GM12878 (cell line): ENCODE measurements around the gene CCDC197. TPM values are rescaled to one million over a fixed set of nuclear protein-coding genes. Genes with fewer than 3 reads are reported as not detected.

Experiments
- ATAC-seq: fragments of 200-7000 bp; cut with Tn5 transposase; 3 replicates; pipeline ENCODE4 v1.9.1; 2020; ENCODE audit warnings: mild to moderate bottlenecking, moderate library complexity
- BruUV-seq: library from RNA; stranded (reverse); fragments of 400-500 nt; replicated peaks from 2 replicates; lab custom pipeline; 2021; lab: Mats Ljungman, UMichigan
- CTCF ChIA-PET: fragments of 300-600 bp; sonication (Branson Sonifier 250); formaldehyde crosslinking; extraction: SDS; loops from one replicate; lab custom pipeline; 2021; ENCODE audit warnings: inconsistent platforms; lab: Yijun Ruan, JAX
- POLR2A ChIA-PET: fragments of 350-600 bp; formaldehyde crosslinking; extraction: SDS; loops from one replicate; lab custom pipeline; 2021; ENCODE audit warnings: inconsistent platforms; lab: Charles Lee
- RAD21 ChIA-PET: fragments of 300-600 bp; sonication (Branson Sonifier 250); formaldehyde crosslinking; loops from one replicate; lab custom pipeline; 2023; ENCODE audit warnings: antibody characterized with exemption; ENCODE audit not compliant: unreplicated experiment; lab: Charles Lee
- SMC1A ChIA-PET: fragments of 300-600 bp; sonication (Branson Sonifier 250); formaldehyde crosslinking; loops from one replicate; lab custom pipeline; 2023; ENCODE audit not compliant: unreplicated experiment, uncharacterized antibody; lab: Charles Lee
- DNase-seq: peaks from one replicate; pipeline ENCODE4 v3.0.0-alpha.2; 2011; ENCODE audit warnings: low read depth, low spot score
- FAIRE-seq: peaks from 3 replicates; lab custom pipeline; 2011; peaks lifted over from hg19 to GRCh38; lab: Jason Lieb, UNC
- H2AFZ ChIP-seq: 2 replicates; pipeline ENCODE4 v1.6.0; 2011; ENCODE audit warnings: low read depth, low read length, control low read depth; ENCODE audit not compliant: control insufficient read depth
- H3K27ac ChIP-seq: 2 replicates; pipeline ENCODE4 v1.5.1; 2011; ENCODE audit warnings: control low read depth; ENCODE audit not compliant: control insufficient read depth, insufficient read depth
- H3K27me3 ChIP-seq, 2 experiments: replicated peaks in 1 of 2; 2 replicates each; pipeline versions ENCODE4 v1.6.0 to v1.6.1; 2011; ENCODE audit warnings: low read length in 1 of 2; ENCODE audit not compliant: control insufficient read depth in 2 of 2, insufficient read depth in 2 of 2
- H3K36me3 ChIP-seq, 2 experiments: 2 replicates each; pipeline ENCODE4 v1.5.1; 2011; ENCODE audit warnings: low read length in 1 of 2; ENCODE audit not compliant: control insufficient read depth in 2 of 2, insufficient read depth in 2 of 2
- H3K4me1 ChIP-seq: 2 replicates; pipeline ENCODE4 v1.6.1; 2011; ENCODE audit warnings: mild to moderate bottlenecking, low read length, moderate library complexity, mixed read lengths; ENCODE audit not compliant: control insufficient read depth, insufficient read depth
- H3K4me2 ChIP-seq: 2 replicates; pipeline ENCODE4 v1.6.0; 2011; ENCODE audit warnings: control low read depth; ENCODE audit not compliant: control insufficient read depth, insufficient read depth
- H3K4me3 ChIP-seq: fragments of 200-600 bp; sonication (generic); 2 replicates; pipeline ENCODE4 v1.5.1; 2016
- H3K79me2 ChIP-seq: 2 replicates; pipeline ENCODE4 v1.6.0; 2011; ENCODE audit warnings: low read length; ENCODE audit not compliant: control insufficient read depth, insufficient read depth
- H3K9ac ChIP-seq: 2 replicates; pipeline ENCODE4 v1.8.0; 2011; ENCODE audit warnings: low read length, control low read depth, mixed read lengths; ENCODE audit not compliant: control insufficient read depth, insufficient read depth
- H3K9me3 ChIP-seq: replicated peaks from 3 replicates; pipeline ENCODE4 v1.5.1; 2011; ENCODE audit warnings: mild to moderate bottlenecking, low read length; ENCODE audit not compliant: control insufficient read depth, insufficient read depth
- H4K20me1 ChIP-seq: 2 replicates; pipeline ENCODE4 v1.6.0; 2011; ENCODE audit not compliant: control insufficient read depth, insufficient read depth
- ATF3 ChIP-seq: IDR thresholded peaks from 2 replicates; pipeline ENCODE4 v1.6.1; 2011; ENCODE audit warnings: low read depth, mild to moderate bottlenecking, low read length, moderate library complexity, borderline replicate concordance; ENCODE audit errors: extremely low read depth
- CBX3 ChIP-seq: fragments of 200-600 bp; sonication (generic); IDR thresholded peaks from 2 replicates; pipeline ENCODE4 v1.6.1; 2016; ENCODE audit warnings: low read depth, borderline replicate concordance
- CEBPZ ChIP-seq: fragments of 150-350 bp; IDR thresholded peaks from 2 replicates; pipeline ENCODE4 v1.6.1; 2016; ENCODE audit warnings: low read depth, low read length
- CHD2 ChIP-seq: IDR thresholded peaks from 2 replicates; pipeline ENCODE4 v1.6.1; 2011; ENCODE audit warnings: low read depth, low read length, improper control_type of control experiment, borderline replicate concordance
- CREB1 ChIP-seq: IDR thresholded peaks from 2 replicates; pipeline ENCODE4 v1.6.1; 2012; ENCODE audit warnings: low read depth, mild to moderate bottlenecking, inconsistent platforms
- HDAC6 ChIP-seq: fragments of 200-600 bp; sonication (generic); IDR thresholded peaks from one replicate; pipeline ENCODE4 v1.8.0; 2017; ENCODE audit warnings: antibody characterized with exemption; ENCODE audit not compliant: unreplicated experiment
- MTA3 ChIP-seq: IDR thresholded peaks from 2 replicates; pipeline ENCODE4 v1.6.1; 2012; ENCODE audit warnings: low read length, inconsistent platforms, borderline replicate concordance
- NR2F1 ChIP-seq: fragments of 450-650 bp; conservative IDR thresholded peaks from 2 replicates; pipeline ENCODE4 v1.6.1; 2017; ENCODE audit warnings: mild to moderate bottlenecking
- POLR2AphosphoS2 ChIP-seq: IDR thresholded peaks from 2 replicates; pipeline ENCODE4 v1.6.1; 2011; ENCODE audit warnings: low read depth, mild to moderate bottlenecking, low read length, improper control_type of control experiment, moderate library complexity
- RUNX3 ChIP-seq: IDR thresholded peaks from 2 replicates; pipeline ENCODE4 v1.6.1; 2012; ENCODE audit warnings: low read length, inconsistent platforms
- WRNIP1 ChIP-seq: IDR thresholded peaks from 2 replicates; pipeline ENCODE4 v1.6.1; 2011; ENCODE audit warnings: low read depth, low read length, improper control_type of control experiment, borderline replicate concordance
- ZNF207 ChIP-seq: fragments of 450-650 bp; IDR thresholded peaks from 2 replicates; pipeline ENCODE4 v1.6.1; 2014; ENCODE audit warnings: antibody characterized with exemption, mild to moderate bottlenecking, borderline replicate concordance
- WGBS: methylation state at CpG from one replicate; pipeline ENCODE4 v1.1.6; 2016; ENCODE audit warnings: low lambda C conversion rate; ENCODE audit not compliant: insufficient replicate concordance, insufficient coverage; ENCODE audit errors: missing lambda C conversion rate; 5-methylcytosine and 5-hydroxymethylcytosine counted together
- in situ Hi-C: fragments of 300-500 bp; cut with MboI; formaldehyde crosslinking; loops from 9 replicates; pipeline ENCODE4 v1.14.3; 2018; ENCODE audit warnings: mixed read lengths
- intact Hi-C: fragments of 100-400 bp; cut with micrococcal nuclease; formaldehyde crosslinking; loops from one replicate; pipeline ENCODE4 v1.14.2; 2022; ENCODE audit not compliant: unreplicated experiment
- polyA plus RNA-seq, 11 experiments: library from polyadenylated mRNA; depleted of rRNA in 4 of 11; unstranded in 6 of 11; stranded (reverse) in 5 of 11; fragments of >200 nt; fragmentation: Nextera tagmentation in 4 of 11; fragmentation: Illumina TruSeq in 1 of 11; extraction: Ambion mirVana in 4 of 11; extraction: Trizol in 1 of 11; gene quantifications; 1 replicate in 1 of 11; 2 replicates in 10 of 11; pipeline versions ENCODE4 v1.2.1 to v1.2.3, GENCODE V29; 2011 to 2016; ENCODE audit warnings: inconsistent platforms in 2 of 11, missing spikeins in 2 of 11, low read depth in 1 of 11
- total RNA-seq, 4 experiments: library from RNA; depleted of rRNA in 3 of 4; stranded (reverse); fragments of >200 nt in 3 of 4; fragmentation: Illumina TruSeq in 1 of 4; extraction: Trizol in 1 of 4; gene quantifications; 2 replicates each; pipeline versions ENCODE4 v1.2.1 to v1.2.3, GENCODE V29; 2013 to 2021

The CCDC197 gene
- total and polyA plus RNA-seq, 10 of the 15 experiments (the other 5 are each of a cell fraction or from before 2014, with no cell fraction given), result 0.12 TPM; not detected in 9

GRCh38 chr14:93977790-93978581 lies 19.1 kb upstream of the CCDC197 start (continued):
- TF ChIP-seq ATF3 (no peak), CBX3 (no peak), MTA3 (no peak), NR2F1 (peak; percentile 97), RUNX3 (no peak), CREB1 (no peak), CHD2 (peak; percentile 69; the same call in 1 of the 2 replicates), POLR2AphosphoS2 (no peak), HDAC6 (no peak), ZNF207 (no peak)

GRCh38 chr14:93978735-93979134 lies 18.4 kb upstream of the CCDC197 start:
- peak overlapping the region; percentile 28 for H3K4me2 ChIP-seq
- TF ChIP-seq WRNIP1 (0 out of 2 replicates have a peak, but pooled peaks have one; percentile 13), CEBPZ (no peak)
- TF ChIP-seq, all 136 proteins: peak for 1
- DNase-seq (no peak), FAIRE-seq (no peak), ATAC-seq (no peak; the same call in 2 of the 3 replicates)
- WGBS, result 48% methylated on average over 4 of the region's 4 CpGs
- no peak overlapping the region for H3K4me3 ChIP-seq
- TSS peak; percentile 68 for BruUV-seq
- ChIA-PET RAD21 (interaction anchor here (1.3 to 16.9 kb wide), 7 partner anchors 8 to 102 kb away, joined by 3 to 324 read pairs (median 32); partner anchors contain the start of genes CCDC197, DDX24 and IFI27L1), POLR2A (interaction anchor here (0.6 to 2.7 kb wide), 13 partner anchors 8 to 47 kb away, joined by 3 to 18 read pairs (median 8); partner anchors contain the start of genes CCDC197 and OTUB2), SMC1A (interaction anchor here (0.9 to 20.2 kb wide), 8 partner anchors 9 to 39 kb away, joined by 3 to 409 read pairs (median 10); partner anchors contain the start of gene CCDC197), CTCF (interaction anchor here (0.8 to 20.8 kb wide), 11 partner anchors 8 to 154 kb away, joined by 4 to 399 read pairs (median 5); partner anchors contain the start of gene CCDC197)
- peaks cover 63% of the 10 kb centered on the region for H3K4me1 ChIP-seq
- no peaks in the 10 kb centered on the region; the same call in 2 of the 3 replicates for H3K9me3 ChIP-seq
- in situ Hi-C loops, result loop anchor here (10.0 kb wide), 1 partner anchor 1536 kb away; the partner anchor contains the start of gene SYNE3
- no peaks in the 10 kb centered on the region for H3K27me3 ChIP-seq
- H3K36me3 ChIP-seq, result no peaks in the 10 kb centered on the region; a peak in 1 of 4 replicates
- H3K79me2 ChIP-seq, result no peaks in the 10 kb centered on the region
- H2AFZ ChIP-seq, result no peak overlapping the region
- peak overlapping the region; percentile 44; the same call in 1 of the 2 replicates for H3K9ac ChIP-seq
- H4K20me1 ChIP-seq, result no peaks in the 10 kb centered on the region
- H3K27ac ChIP-seq, result peak overlapping the region; percentile 96
- intact Hi-C loops, result loop anchor here (5.0 kb wide), 1 partner anchor 104 kb away; the partner anchor contains the start of genes DDX24 and IFI27L1
